Measurements from ENCODE around the gene CELA2B.
"Not testable (repeated sequence)": the region's sequence is repeated elsewhere in the genome, so short reads cannot be mapped to it uniquely, and the experiment has no call there.

DNA sequence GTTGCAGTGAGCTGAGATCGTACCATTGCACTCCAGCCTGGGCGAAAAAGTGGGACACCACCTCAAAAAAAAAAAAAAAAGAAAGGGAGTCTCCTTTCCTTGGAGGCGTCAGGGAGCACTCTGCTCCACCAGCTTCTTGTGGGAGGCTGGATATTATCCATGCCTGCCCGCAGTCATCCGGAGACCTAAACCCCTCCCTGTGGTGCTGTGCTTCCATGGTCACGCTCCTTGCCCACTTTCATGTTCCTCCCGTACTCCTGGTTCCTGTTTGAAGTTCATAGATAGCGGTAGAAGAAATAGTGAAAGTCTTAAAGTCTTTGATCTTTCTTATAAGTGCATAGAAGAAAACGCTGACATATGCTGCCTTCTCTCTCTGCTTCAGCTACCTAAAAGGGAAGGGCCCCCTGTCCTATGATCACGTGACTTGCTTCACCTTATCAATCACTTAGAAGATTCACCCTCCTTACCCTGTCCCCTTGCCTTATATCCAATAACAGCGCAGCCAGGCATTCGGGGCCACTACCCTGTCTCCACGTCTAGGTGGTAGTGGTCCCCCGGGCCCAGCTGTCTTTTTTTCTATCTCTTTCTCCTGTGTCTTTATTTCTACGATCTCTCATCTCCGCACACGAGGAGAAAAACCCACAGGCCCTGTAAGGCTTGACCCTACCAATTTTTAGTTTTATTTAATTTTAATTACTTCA is 45.5 kb downstream of the CELA2B start:
- TF ChIP-seq POLR2AphosphoS5 (IDR thresholded peaks at IDR 0.05), result not testable (repeated sequence)
- TF ChIP-seq, protein P1, sequence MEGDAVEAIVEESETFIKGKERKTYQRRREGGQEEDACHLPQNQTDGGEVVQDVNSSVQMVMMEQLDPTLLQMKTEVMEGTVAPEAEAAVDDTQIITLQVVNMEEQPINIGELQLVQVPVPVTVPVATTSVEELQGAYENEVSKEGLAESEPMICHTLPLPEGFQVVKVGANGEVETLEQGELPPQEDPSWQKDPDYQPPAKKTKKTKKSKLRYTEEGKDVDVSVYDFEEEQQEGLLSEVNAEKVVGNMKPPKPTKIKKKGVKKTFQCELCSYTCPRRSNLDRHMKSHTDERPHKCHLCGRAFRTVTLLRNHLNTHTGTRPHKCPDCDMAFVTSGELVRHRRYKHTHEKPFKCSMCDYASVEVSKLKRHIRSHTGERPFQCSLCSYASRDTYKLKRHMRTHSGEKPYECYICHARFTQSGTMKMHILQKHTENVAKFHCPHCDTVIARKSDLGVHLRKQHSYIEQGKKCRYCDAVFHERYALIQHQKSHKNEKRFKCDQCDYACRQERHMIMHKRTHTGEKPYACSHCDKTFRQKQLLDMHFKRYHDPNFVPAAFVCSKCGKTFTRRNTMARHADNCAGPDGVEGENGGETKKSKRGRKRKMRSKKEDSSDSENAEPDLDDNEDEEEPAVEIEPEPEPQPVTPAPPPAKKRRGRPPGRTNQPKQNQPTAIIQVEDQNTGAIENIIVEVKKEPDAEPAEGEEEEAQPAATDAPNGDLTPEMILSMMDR (IDR thresholded peaks at IDR 0.05), result not testable (repeated sequence)

Data from breast epithelium (tissue), 3 donors.